AG10803 (cell line): ENCODE measurements around the gene ALK.

ENCODE experiments used
- DNase-seq: peaks from one replicate; pipeline ENCODE4 v3.0.0; 2010; ENCODE audit warnings: low read depth
- H3K4me3 ChIP-seq: 2 replicates; pipeline ENCODE4 v1.5.1; 2011; ENCODE audit warnings: mild to moderate bottlenecking, low read length, control low read depth
- CTCF ChIP-seq: conservative IDR thresholded peaks from 2 replicates; pipeline ENCODE4 v1.5.1; 2011; ENCODE audit warnings: mild to moderate bottlenecking, low read length, control low read depth, inconsistent platforms

ALK gene

GRCh38 chr2:29916571-29916970 lies 4.8 kb downstream of the ALK start:
- no peak for DNase-seq
- H3K4me3 ChIP-seq: no peak overlapping the region
- no peak for TF ChIP-seq CTCF

GRCh38 chr2:29910960-29911359 lies 10.4 kb downstream of the ALK start:
- no peak for DNase-seq
- H3K4me3 ChIP-seq: no peak overlapping the region
- TF ChIP-seq CTCF: no peak

GRCh38 chr2:29910465-29910864 lies 10.9 kb downstream of the ALK start:
- DNase-seq: no peak
- TF ChIP-seq CTCF: no peak
- H3K4me3 ChIP-seq: no peak overlapping the region

GRCh38 chr2:29902356-29902755 lies 19.0 kb downstream of the ALK start:
- H3K4me3 ChIP-seq: no peak overlapping the region
- no peak for DNase-seq
- no peak for TF ChIP-seq CTCF

GRCh38 chr2:29900971-29901633 lies 20.3 kb downstream of the ALK start:
- no peak overlapping the region for H3K4me3 ChIP-seq
- no peak for TF ChIP-seq CTCF
- no peak for DNase-seq

GRCh38 chr2:29898999-29899398 lies 22.4 kb downstream of the ALK start:
- no peak for DNase-seq
- no peak for TF ChIP-seq CTCF
- H3K4me3 ChIP-seq: no peak overlapping the region

- TF ChIP-seq CTCF: no peak
- H3K4me3 ChIP-seq: no peak overlapping the region
- DNase-seq: no peak
These were observed 26.4 kb downstream of the ALK start for GRCh38 chr2:29894822-29895614.
